Pancreas (tissue), 10 donors: ENCODE results near the gene ZNF14. TPM values are rescaled to one million over a fixed set of nuclear protein-coding genes. Genes with fewer than 3 reads are reported as not detected.
A peak's percentile ranks its signal among the peaks of the same experiment; 100 is the strongest.

Experiments used
- ATAC-seq, 4 donors: fragments of 200-7000 bp; cut with Tn5 transposase; one replicate each; pipeline versions ENCODE4 v1.8.0 to v1.9.1; 2020; ENCODE audit warnings: mild to moderate bottlenecking in 4 of 4, moderate library complexity in 4 of 4
- DNase-seq, 6 donors: peaks; one replicate each; pipeline ENCODE4 v3.0.0-alpha.2; 2020
- FAIRE-seq: peaks from 2 replicates; lab custom pipeline; 2012; peaks lifted over from hg19 to GRCh38; lab: Jason Lieb, UNC
- H3K27ac ChIP-seq, 4 donors: fragments of 200-600 bp; sonication (generic); 1 replicate in 3 of 4; 2 replicates in 1 of 4; pipeline versions ENCODE4 v1.5.0 to v1.8.0; 2020
- H3K27me3 ChIP-seq, 4 donors: fragments of 200-600 bp; one replicate each; pipeline ENCODE4 v1.8.0; 2021
- H3K36me3 ChIP-seq, 3 donors: fragments of 200-600 bp; sonication (generic) in 1 of 3; one replicate each; pipeline versions ENCODE4 v1.5.0 to v1.8.0; 2020 to 2021
- H3K4me1 ChIP-seq, 3 donors: fragments of 200-600 bp; one replicate each; pipeline ENCODE4 v1.8.0; 2021
- H3K4me3 ChIP-seq, 4 donors: fragments of 200-600 bp; sonication (generic) in 2 of 4; one replicate each; pipeline versions ENCODE4 v1.5.0 to v1.8.0; 2020 to 2021
- H3K9me3 ChIP-seq, 4 donors: fragments of 200-600 bp; one replicate each; pipeline ENCODE4 v1.8.0; 2021
- CTCF ChIP-seq, 4 donors: fragments of 200-600 bp; sonication (generic) in 3 of 4; IDR thresholded peaks; one replicate each; pipeline versions ENCODE4 v1.5.0 to v1.8.0; 2021; ENCODE audit warnings: antibody characterized with exemption in 4 of 4
- WGBS, 2 donors: extraction: QIAGEN DNeasy Blood & Tissue Kit; methylation state at CpG; one replicate each; pipeline ENCODE4 v1.1.7; 2013; 5-methylcytosine and 5-hydroxymethylcytosine counted together
- intact Hi-C, 3 donors: fragments of 100-400 bp; cut with DNase I; formaldehyde crosslinking; loops; one replicate each; pipeline versions ENCODE4 v1.11.1 to v1.14.2; 2022
- polyA plus RNA-seq, 2 donors: library from polyadenylated mRNA; stranded (reverse); fragments of 200-250 nt; gene quantifications; one replicate each; pipeline ENCODE4 v1.2.3, GENCODE V29; 2013
- total RNA-seq, 6 donors: library from RNA; stranded (reverse); fragmentation: NEBNext Ultra II Directional in 4 of 6; extraction: Animal tissue kit (Norgen Biotek cat#: 25700) in 4 of 6; gene quantifications; one replicate each; pipeline versions ENCODE4 v1.2.1 to v1.2.4, GENCODE V29; 2021 to 2023
- donor health status: healthy with polysubstance abuse.
- donor health status: DM: no; HTN: no; CAD: no; lungs with moderate emphysema.
- donor health status: DM: no; HTN: no; CAD: no.
- donor health status: control.
- donor health status: control.
- donor health status: Bipolar disorder and iron deficiency.
- donor health status: DM: yes; HTN: yes; CAD: no.
- donor health status: DM: no; HTN: no; CAD: no.
- donor health status: DM: no; HTN: no; CAD: no.
- donor health status: DM: yes; HTN: yes; CAD: no.

ZNF14 gene
- total and polyA plus RNA-seq, 8 donors: 2.0 to 4.5 (median 3.1) TPM

GRCh38 chr19:19751846-19752245 is 18.9 kb upstream of the ZNF14 start:
- no peak for DNase-seq
- H3K4me3 ChIP-seq: no peak overlapping the region
- ATAC-seq: no peak
- no peak for FAIRE-seq
- WGBS, 2 donors: 76 to 82% methylated on average over 12 of the region's 12 CpGs
- TF ChIP-seq CTCF (IDR thresholded peaks at IDR 0.05): no peak
- intact Hi-C loops: no loop called here
- H3K27ac ChIP-seq: no peak overlapping the region
- H3K9me3 ChIP-seq: no peaks in the 10 kb centered on the region
- H3K27me3 ChIP-seq: no peaks in the 10 kb centered on the region
- no peaks in the 10 kb centered on the region for H3K36me3 ChIP-seq
- H3K4me1 ChIP-seq: no peaks in the 10 kb centered on the region

GRCh38 chr19:19750842-19751790 is 18.2 kb upstream of the ZNF14 start:
- H3K4me1 ChIP-seq: no peaks in the 10 kb centered on the region
- no peak overlapping the region for H3K27ac ChIP-seq
- intact Hi-C loops: no loop called here
- H3K4me3 ChIP-seq: no peak overlapping the region
- ATAC-seq: no peak
- DNase-seq: peak in 1 of 6 donors; percentile 13
- H3K36me3 ChIP-seq: no peaks in the 10 kb centered on the region
- 80 to 85% methylated on average over 40 of the region's 40 CpGs for WGBS, 2 donors
- H3K27me3 ChIP-seq: no peaks in the 10 kb centered on the region
- FAIRE-seq: no peak
- H3K9me3 ChIP-seq: no peaks in the 10 kb centered on the region
- no peak for TF ChIP-seq CTCF (IDR thresholded peaks at IDR 0.05)

DNA sequence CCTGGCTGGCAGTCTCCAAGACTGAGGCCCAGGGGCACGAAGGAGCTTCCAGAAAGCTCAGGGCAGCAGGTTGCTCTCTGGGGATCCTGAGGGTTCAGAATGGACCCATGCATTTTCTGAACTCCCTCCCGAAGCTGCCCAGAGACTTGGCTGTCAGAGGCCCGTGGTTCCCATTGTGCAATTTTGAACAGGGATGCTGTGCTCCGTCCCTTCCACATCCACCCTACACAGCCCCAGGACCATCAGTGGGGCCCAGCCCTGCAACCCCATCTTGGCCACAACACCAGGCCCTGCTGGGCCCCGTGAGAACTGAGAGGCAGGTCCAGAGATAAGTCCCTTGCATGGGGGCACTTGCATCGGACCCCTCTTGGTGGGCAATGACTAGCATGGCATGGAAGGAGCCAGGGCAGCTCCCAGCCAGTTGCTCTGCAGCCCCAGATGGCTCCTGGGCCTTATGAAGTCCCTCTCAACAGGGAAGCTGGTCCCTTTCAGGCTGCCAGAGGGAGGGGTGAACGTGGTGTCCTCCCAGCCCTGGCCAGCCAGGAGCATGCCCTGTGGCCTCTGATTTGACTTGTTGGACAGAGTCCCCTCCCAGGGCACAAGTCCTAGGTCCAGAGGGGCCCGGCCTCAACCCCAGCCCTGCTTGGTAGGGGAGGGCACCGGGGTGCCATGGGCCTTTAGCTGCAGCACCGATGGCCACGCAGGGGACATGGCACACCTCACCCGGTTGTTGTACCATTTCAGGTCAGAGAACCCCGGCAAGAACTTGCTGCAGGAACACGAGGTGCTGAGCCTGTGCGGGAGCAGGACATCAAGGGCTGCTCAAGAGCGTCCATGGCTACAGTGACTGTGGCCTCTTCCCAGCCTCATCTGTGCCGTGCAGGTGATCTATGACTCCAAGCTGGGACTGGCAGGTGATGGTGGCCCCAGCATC is 17.3 kb upstream of the ZNF14 start:
- TF ChIP-seq CTCF (IDR thresholded peaks at IDR 0.05): no peak
- Histone ChIP-seq H3K4me3 (no peak overlapping the region), H3K27ac (no peak overlapping the region), H3K36me3 (no peaks in the 10 kb centered on the region), H3K4me1 (no peaks in the 10 kb centered on the region), H3K27me3 (no peaks in the 10 kb centered on the region), H3K9me3 (no peaks in the 10 kb centered on the region)
- FAIRE-seq (no peak), DNase-seq (no peak), ATAC-seq (no peak)
- intact Hi-C loops: no loop called here
- 74 to 81% methylated on average over 17 of the region's 17 CpGs for WGBS, 2 donors

- WGBS, 2 donors: 75 to 81% methylated on average over 13 of the region's 13 CpGs
- no peak overlapping the region for H3K4me3 ChIP-seq
- no peak for TF ChIP-seq CTCF (IDR thresholded peaks at IDR 0.05)
- H3K27ac ChIP-seq: no peak overlapping the region
- no peaks in the 10 kb centered on the region for H3K9me3 ChIP-seq
- intact Hi-C loops: no loop called here
- ATAC-seq (no peak), FAIRE-seq (no peak), DNase-seq (no peak)
- no peaks in the 10 kb centered on the region for H3K27me3 ChIP-seq
- no peaks in the 10 kb centered on the region for H3K36me3 ChIP-seq
- H3K4me1 ChIP-seq: no peaks in the 10 kb centered on the region
Observed at GRCh38 chr19:19749117-19749907, 16.4 kb upstream of the ZNF14 start.
